ENCODE results near the gene ADAMTSL3.

ADAMTSL3 gene

GRCh38 chr15:83654379-83655236 is 685 bp downstream of the ADAMTSL3 start:
- no peak for DNase-seq (ENCODE audit: low read depth)

GRCh38 chr15:83655237-83655616 is 1.3 kb downstream of the ADAMTSL3 start:
- no peak for DNase-seq (ENCODE audit: low read depth)

GRCh38 chr15:83656192-83656591 is 2.3 kb downstream of the ADAMTSL3 start:
- DNase-seq (ENCODE audit: low read depth) = no peak

- DNase-seq (ENCODE audit: low read depth) = no peak
Observed at GRCh38 chr15:83656943-83657528, 3.1 kb downstream of the ADAMTSL3 start.

GRCh38 chr15:83657549-83657948 is 3.6 kb downstream of the ADAMTSL3 start:
- no peak for DNase-seq (ENCODE audit: low read depth)

- no peak for DNase-seq (ENCODE audit: low read depth)
Observed at GRCh38 chr15:83658430-83659416, 4.8 kb downstream of the ADAMTSL3 start.

- DNase-seq (ENCODE audit: low read depth) = no peak
Observed at GRCh38 chr15:83659417-83659812, 5.5 kb downstream of the ADAMTSL3 start.

GRCh38 chr15:83665480-83665879 is 11.6 kb downstream of the ADAMTSL3 start:
- DNase-seq (ENCODE audit: low read depth) = no peak

GRCh38 chr15:83670672-83671229 is 16.8 kb downstream of the ADAMTSL3 start:
- no peak for DNase-seq (ENCODE audit: low read depth)

- DNase-seq (ENCODE audit: low read depth) = no peak
Observed at GRCh38 chr15:83671603-83672002, 17.7 kb downstream of the ADAMTSL3 start.

- DNase-seq (ENCODE audit: low read depth) = no peak
Observed at GRCh38 chr15:83673385-83673784, 19.5 kb downstream of the ADAMTSL3 start.

GRCh38 chr15:83682476-83683088 is 28.7 kb downstream of the ADAMTSL3 start:
- no peak for DNase-seq (ENCODE audit: low read depth)

- no peak for DNase-seq (ENCODE audit: low read depth)
Observed at GRCh38 chr15:83685916-83686332, 32.0 kb downstream of the ADAMTSL3 start.

- DNase-seq (ENCODE audit: low read depth) = no peak
Observed at GRCh38 chr15:83688201-83688600, 34.3 kb downstream of the ADAMTSL3 start.

- DNase-seq (ENCODE audit: low read depth) = no peak
Observed at GRCh38 chr15:83690676-83691075, 36.8 kb downstream of the ADAMTSL3 start.

GRCh38 chr15:83692746-83693581 is 39.0 kb downstream of the ADAMTSL3 start:
- no peak for DNase-seq (ENCODE audit: low read depth)

- DNase-seq (ENCODE audit: low read depth) = no peak
Observed at GRCh38 chr15:83694015-83694414, 40.1 kb downstream of the ADAMTSL3 start.

GRCh38 chr15:83694536-83694935 is 40.6 kb downstream of the ADAMTSL3 start:
- no peak for DNase-seq (ENCODE audit: low read depth)

- no peak for DNase-seq (ENCODE audit: low read depth)
Observed at GRCh38 chr15:83695246-83695645, 41.3 kb downstream of the ADAMTSL3 start.

GRCh38 chr15:83695901-83696425 is 42.0 kb downstream of the ADAMTSL3 start:
- no peak for DNase-seq (ENCODE audit: low read depth)

All from stimulated activated CD8-positive, alpha-beta memory T cell treated with anti-CD3 and anti-CD28 coated beads, Interleukin-15, amount 100 ng/mL, for 1 hour (primary cell).